WI38 (cell line): Measurements from ENCODE around the gene MRPS9.

Source experiments
- H3K4me3 ChIP-seq: 2 replicates; pipeline ENCODE4 v1.5.1; 2011; ENCODE audit warnings: low read depth, mild to moderate bottlenecking, control low read depth, low read length
- CTCF ChIP-seq: IDR thresholded peaks from 2 replicates; pipeline ENCODE4 v1.5.1; 2012; ENCODE audit warnings: low read depth, mild to moderate bottlenecking, control low read depth, low read length

Gene MRPS9

GRCh38 chr2:105076121-105076520 lies 38.3 kb downstream of the MRPS9 start:
- H3K4me3 ChIP-seq, result no peak overlapping the region
- no peak for TF ChIP-seq CTCF

DNA sequence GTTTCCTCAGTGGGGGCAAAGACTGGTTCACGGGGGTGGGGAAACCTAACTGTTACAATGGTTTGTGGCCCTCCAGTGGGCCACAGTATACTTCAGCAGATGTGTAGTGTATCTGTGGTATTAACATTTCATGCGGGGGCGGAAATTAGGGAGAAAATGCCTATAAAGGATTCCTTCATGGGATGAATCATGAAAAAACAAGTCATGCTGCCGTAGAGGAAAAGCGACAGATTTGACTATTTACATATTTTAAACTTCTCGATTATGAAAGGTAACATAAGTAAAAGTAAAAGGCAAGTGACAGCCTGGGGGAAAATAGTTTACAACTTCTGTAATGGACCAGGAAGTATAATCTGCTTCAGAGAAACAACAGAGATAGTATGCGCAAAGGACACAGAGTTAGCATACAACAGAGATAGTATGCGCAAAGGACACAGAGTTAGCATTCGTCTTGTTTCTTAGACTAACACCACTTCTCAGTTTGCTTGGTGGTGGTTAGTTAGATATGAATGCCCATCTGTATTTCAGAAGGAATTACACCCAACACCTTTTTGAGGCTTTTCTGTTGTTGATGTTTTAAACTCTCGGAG lies 41.1 kb downstream of the MRPS9 start:
- H3K4me3 ChIP-seq, result no peak overlapping the region
- no peak for TF ChIP-seq CTCF

DNA sequence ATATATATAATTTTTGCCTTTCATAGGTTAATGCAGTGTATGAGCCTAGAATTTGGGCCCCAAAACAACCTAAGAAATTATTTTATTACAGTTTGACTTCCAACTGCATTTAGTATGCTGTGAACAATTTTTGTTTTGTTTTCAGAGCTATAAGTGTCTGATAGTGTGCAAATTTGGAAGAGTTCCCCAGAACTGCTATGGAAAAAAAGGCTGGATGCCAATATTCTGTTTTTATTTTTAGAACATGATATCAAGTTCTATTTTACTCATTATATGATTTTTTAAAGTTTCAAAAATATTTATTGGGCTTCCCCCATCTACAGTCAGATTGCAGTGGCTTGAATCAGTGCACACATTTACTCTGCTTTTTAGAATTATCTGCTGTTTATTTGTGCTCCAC lies 42.6 kb downstream of the MRPS9 start:
- no peak for TF ChIP-seq CTCF
- H3K4me3 ChIP-seq, result no peak overlapping the region

GRCh38 chr2:105081006-105081601 lies 43.2 kb downstream of the MRPS9 start:
- no peak overlapping the region for H3K4me3 ChIP-seq

DNA sequence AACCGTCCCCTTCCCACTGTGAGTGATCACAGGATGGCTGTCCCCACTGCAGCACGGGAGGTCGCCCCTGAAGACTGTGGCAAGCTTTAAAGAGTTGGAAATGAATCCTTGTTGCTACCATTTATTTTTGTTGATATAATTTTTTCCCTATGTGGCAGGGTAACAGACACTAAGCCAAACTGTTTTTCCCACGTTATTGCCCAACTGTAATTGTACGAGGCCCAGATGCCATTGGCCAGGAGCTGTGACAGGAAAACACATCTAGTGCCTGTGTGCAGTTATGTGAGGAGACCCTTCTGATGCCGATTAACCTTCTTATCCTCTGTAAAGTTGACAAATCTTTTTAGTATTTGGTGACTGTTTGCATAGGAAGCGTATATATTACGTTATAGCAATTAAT lies 44.2 kb downstream of the MRPS9 start:
- TF ChIP-seq CTCF, result no peak

More at GRCh38 chr2:105081006-105081601, 43.2 kb downstream of the MRPS9 start:
- TF ChIP-seq CTCF, result no peak

DNA sequence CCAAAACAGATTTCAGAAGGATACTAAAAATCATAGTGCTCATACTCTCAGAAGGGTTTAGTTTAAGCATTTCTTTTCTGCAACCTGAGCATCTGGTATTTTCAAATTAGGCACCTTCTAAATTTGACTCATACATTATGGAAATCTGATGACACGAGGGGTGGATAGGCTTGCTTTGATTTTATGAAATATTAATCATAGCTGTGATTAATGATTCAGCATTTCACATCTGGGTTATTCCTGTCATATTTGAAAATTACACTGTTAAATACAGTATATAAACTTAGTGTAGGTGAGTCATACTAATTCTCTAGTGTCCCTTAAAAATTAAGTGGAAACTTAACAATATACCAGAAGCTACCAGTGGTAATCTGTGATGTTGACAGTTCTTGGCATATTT lies 47.7 kb downstream of the MRPS9 start:
- no peak overlapping the region for H3K4me3 ChIP-seq
- no peak for TF ChIP-seq CTCF

More for the DNA sequence above, 44.2 kb downstream of the MRPS9 start:
- H3K4me3 ChIP-seq, result no peak overlapping the region

DNA sequence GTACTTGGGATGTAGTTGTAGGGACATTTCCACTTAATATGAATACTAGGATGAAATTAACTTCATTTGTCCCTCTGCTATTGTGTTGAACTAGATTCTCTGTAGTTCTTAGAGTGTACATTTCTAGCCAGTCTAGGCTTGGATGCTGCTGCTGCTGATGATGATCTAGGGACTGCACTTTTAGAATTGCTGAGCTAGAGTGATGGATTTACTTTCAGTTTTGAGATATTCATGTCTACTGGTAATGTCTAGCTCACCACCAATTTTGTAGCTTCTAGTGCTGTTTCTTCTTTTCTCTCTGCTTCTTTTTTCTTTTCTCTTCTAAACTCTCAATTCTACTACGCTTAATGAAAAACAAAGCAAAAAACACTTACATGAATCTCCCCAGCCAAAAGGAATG lies 49.4 kb downstream of the MRPS9 start:
- TF ChIP-seq CTCF, result no peak
- H3K4me3 ChIP-seq, result no peak overlapping the region
